ENCODE measurements around the gene TAS1R3. TPM values are rescaled to one million over a fixed set of nuclear protein-coding genes. Genes with fewer than 3 reads are reported as not detected.

The TAS1R3 gene
- total RNA-seq, 1 experiment from 2014 or later: 0.28 TPM

GRCh38 chr1:1342584-1343115 lies 11.6 kb downstream of the TAS1R3 start:
- no peak overlapping the region for H2AK5ac ChIP-seq (ENCODE audit: insufficient read length, low read length)
- H4K91ac ChIP-seq (ENCODE audit: insufficient read length, low read depth, low read length): no peak overlapping the region
- H4K20me1 ChIP-seq (ENCODE audit: control insufficient read depth, insufficient read depth, insufficient read length): no peaks in the 10 kb centered on the region
- H2BK5ac ChIP-seq (ENCODE audit: insufficient read length, low read length): no peak overlapping the region
- H3K9ac ChIP-seq (ENCODE audit: extremely low read depth, insufficient read length, low read length): no peak overlapping the region
- H3K23me2 ChIP-seq (ENCODE audit: insufficient read length, low read depth, low read length, poor library complexity, severe bottlenecking): no peaks in the 10 kb centered on the region
- H4K5ac ChIP-seq (ENCODE audit: insufficient read length, low read depth, low read length): no peak overlapping the region
- no peak overlapping the region for H2BK15ac ChIP-seq (ENCODE audit: low read depth, low read length)
- Mint-ChIP-seq H3K9me3 (peaks cover 0 to 8% of the 10 kb centered on the region in 2 experiments; a peak in 3 of 5 replicates), H3K36me3 (ENCODE audit: insufficient read depth in 1 of 3, low read depth in 3 of 3) (peaks cover 21 to 34% (median 31%) of the 10 kb centered on the region in 3 experiments), H3K27me3 (ENCODE audit: low read depth) (no peaks in the 10 kb centered on the region), H3K4me1 (peaks cover 4 to 10% of the 10 kb centered on the region in 2 experiments), H3K27ac (peak overlapping the region in 1 of 3 experiments; percentile 74; a peak in 2 of 7 replicates), H3K4me3 (no peak overlapping the region)
- no peak overlapping the region for H2BK120ac ChIP-seq (ENCODE audit: low read depth, low read length, poor library complexity, severe bottlenecking)
- no peaks in the 10 kb centered on the region; the same call in 1 of the 2 replicates for H3K4me1 ChIP-seq (ENCODE audit: insufficient read depth, low read length)
- no peak overlapping the region for H3K23ac ChIP-seq (ENCODE audit: insufficient read length, low read depth, low read length)
- no peaks in the 10 kb centered on the region for H3K9me3 ChIP-seq (ENCODE audit: control insufficient read depth, low read depth, low read length)
- no peaks in the 10 kb centered on the region; the same call in 1 of the 2 replicates for H3K79me2 ChIP-seq (ENCODE audit: insufficient read depth, low read length)
- no peak overlapping the region for H2AFZ ChIP-seq (ENCODE audit: low read length)
- H3K14ac ChIP-seq (ENCODE audit: insufficient read depth, low read length): no peak overlapping the region
- WGBS (ENCODE audit: extremely low coverage, insufficient read length, low lambda C conversion rate): no CpG with 5 or more reads among the region's 18 CpGs
- H3K4ac ChIP-seq (ENCODE audit: low read depth, low read length): no peak overlapping the region
- peaks cover 9% of the 10 kb centered on the region for H3K79me1 ChIP-seq (ENCODE audit: insufficient read depth, low read depth, low read length, poor library complexity, severe bottlenecking)
- H3K56ac ChIP-seq (ENCODE audit: insufficient read length, low read depth, low read length): no peak overlapping the region
- no peak for TF ChIP-seq CTCF (conservative IDR thresholded peaks at IDR 0.05)
- no peak overlapping the region for H2BK12ac ChIP-seq (ENCODE audit: insufficient read length, low read depth, low read length)
- H3K4me2 ChIP-seq (ENCODE audit: insufficient read depth, insufficient read length, low read length): no peak overlapping the region
- no peak for DNase-seq
- no peak overlapping the region for H4K8ac ChIP-seq (replicated peaks; ENCODE audit: insufficient read length, low read depth, low read length)
- H3K27ac ChIP-seq (ENCODE audit: insufficient read length, low read depth, low read length): no peak overlapping the region
- H3T11ph ChIP-seq (ENCODE audit: low read length): no peak overlapping the region
- no peaks in the 10 kb centered on the region for H3K27me3 ChIP-seq (ENCODE audit: insufficient read depth, low read length)
- no peak overlapping the region for H3K18ac ChIP-seq (ENCODE audit: insufficient read length, low read depth, low read length)
- no peak overlapping the region for H2BK20ac ChIP-seq (ENCODE audit: low read depth, low read length, poor library complexity, severe bottlenecking)
